Right ventricle myocardium inferior (tissue), 1 donor: ENCODE results near the gene SDCBP2. TPM values are rescaled to one million over a fixed set of nuclear protein-coding genes. Genes with fewer than 3 reads are reported as not detected.

ENCODE experiments used
- ATAC-seq: fragments of 200-7000 bp; cut with Tn5 transposase; one replicate; pipeline ENCODE4 v1.9.1; 2020; ENCODE audit warnings: mild to moderate bottlenecking, moderate library complexity
- DNase-seq: peaks from one replicate; pipeline ENCODE4 v3.0.0; 2021; ENCODE audit errors: missing footprints
- intact Hi-C: fragments of 100-400 bp; cut with DNase I; formaldehyde crosslinking; loops from one replicate; pipeline ENCODE4 v1.11.0; 2022
- total RNA-seq: library from RNA; stranded (reverse); fragmentation: NEBNext Ultra II Directional; extraction: Animal tissue kit (Norgen Biotek cat#: 25700); gene quantifications from one replicate; pipeline ENCODE4 v1.2.1, GENCODE V29; 2021
- donor health status: DM: no; HTN: yes; CAD: no; lungs with severe emphysema.

Gene SDCBP2
- total RNA-seq, 1 donor from 2014 or later = 1.2 TPM

DNA sequence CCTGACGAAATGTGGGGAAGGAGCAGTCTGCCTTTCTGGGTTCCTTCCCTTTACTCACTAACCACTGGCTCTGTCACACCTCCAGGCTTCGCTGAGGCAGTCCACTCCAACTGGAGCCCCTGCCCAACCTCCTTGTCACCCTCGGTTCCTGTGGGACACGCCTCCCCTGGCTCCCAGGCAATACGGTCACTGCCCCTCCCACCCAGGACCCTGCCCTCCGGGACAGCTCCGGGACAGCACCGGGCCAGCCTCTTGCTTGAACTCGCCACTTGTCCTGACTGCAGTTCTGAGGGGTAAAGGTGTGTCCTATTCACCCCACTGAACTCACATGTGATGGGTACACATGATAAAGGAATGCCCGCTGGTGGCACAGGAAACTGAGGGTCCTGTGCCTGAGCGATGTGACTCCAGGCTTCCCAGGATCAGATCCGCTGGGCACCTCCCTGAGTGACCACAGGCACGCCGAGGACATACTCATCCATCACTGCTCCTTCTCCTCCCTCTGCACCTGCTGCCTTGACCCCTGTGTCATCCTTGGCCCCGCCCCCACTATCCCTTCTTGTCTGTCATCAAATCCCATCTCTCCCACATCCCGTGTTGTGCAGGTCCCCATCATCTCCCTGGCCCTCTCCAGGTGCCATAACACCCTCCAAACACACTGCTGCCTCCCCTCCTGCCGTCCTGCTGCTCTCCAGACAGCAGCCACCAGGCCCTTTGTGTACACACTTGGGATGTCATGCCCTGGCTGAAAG lies 7.9 kb downstream of the SDCBP2 start:
- DNase-seq (no peak), ATAC-seq (no peak)
- intact Hi-C loops = no loop called here

DNA sequence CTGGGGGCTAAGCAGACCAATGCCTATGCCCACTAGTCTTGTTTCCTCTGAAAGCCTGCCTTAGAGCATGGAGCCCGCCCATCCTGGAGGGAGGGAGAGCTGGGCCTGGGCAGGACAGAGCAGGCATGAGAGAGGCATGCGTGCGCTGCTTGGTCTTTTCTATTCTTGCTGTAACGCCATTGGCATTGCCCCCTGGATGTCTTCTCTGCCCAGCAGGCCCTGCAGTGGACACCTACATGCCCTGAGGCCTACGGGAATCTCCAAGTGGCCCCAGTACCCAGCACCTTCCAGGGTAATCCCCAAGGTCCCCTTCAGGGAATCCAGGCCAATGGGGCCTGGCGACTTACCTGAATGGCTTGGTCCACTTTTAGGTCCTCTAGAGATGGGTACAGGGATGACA lies 8.9 kb downstream of the SDCBP2 start:
- ATAC-seq (no peak), DNase-seq (no peak)
- intact Hi-C loops = no loop called here

DNA sequence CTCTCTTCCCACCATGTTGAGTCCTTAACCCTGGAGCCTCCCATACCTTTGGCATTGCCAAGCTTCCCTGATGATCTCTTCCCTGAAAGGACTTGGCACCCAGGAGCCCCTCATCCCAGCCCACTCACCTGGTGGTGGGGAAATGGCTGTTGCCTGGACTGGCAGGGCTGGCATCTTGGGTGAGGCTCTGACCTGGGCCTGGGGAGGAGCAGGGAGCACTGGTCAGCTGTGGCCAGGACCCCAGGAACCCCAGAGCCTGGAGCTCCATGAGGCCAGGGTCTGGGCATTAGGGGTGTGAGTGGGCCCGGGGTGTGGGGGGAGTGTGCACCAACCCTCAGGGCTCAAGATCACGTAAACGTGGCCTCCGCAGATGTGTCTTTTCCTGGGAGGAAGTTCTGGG lies 9.5 kb downstream of the SDCBP2 start:
- intact Hi-C loops = no loop called here
- DNase-seq = no peak
- ATAC-seq = no peak

DNA sequence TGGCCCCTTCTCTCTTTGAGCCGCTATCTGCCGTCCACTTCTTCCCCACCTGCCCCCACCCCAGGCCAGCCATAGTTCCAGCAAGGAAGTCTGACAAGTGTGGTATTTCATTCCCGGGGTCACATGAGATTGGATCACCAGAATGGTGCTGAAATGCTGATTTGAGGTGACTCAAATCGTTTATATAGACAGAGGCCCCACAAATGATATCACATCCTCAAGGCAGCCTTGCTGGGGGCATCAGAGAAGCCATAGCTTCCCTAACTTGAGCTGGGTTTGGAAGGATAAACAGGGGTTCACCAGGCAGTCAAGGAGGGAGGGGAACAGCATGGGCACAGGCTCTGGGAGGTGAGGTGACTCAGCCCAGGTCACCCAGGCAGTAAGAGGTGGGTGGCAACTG lies 9.9 kb downstream of the SDCBP2 start:
- intact Hi-C loops = no loop called here
- ATAC-seq = no peak
- DNase-seq = no peak

DNA sequence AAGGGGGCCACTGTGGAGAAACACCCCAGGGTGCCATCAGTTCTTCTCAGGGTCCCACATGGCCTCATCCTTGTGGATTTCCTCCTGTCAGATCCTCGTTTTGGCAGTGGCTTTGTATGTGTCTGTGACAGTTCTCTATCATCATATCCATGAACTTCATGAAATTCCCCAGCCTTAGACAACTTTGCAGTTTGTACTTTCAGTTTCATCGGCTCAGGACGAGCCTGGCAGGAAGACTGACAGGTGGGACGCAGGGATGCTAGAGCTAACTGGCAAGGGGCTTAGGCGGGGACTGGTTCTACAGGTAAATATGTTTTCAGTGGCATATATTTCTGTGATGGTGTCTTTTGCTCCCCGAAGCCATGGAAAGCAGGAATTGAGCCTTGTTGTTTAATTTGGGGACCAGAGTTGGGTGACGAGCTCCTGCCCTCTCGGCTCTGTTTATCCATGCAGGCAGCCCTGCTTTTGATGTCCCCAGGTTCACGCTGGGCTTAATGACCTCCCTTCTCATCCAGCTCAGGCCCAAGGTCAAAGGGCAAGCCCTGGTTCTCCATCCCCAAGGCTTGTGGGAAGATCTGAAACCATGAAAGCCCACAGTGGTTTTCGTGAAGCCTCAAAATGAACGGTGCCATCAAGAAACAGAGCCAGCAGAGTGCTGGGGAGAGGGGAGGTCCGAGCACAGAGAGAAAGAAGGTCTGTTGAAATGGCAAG lies 11.2 kb downstream of the SDCBP2 start:
- intact Hi-C loops = no loop called here
- DNase-seq (no peak), ATAC-seq (no peak)

DNA sequence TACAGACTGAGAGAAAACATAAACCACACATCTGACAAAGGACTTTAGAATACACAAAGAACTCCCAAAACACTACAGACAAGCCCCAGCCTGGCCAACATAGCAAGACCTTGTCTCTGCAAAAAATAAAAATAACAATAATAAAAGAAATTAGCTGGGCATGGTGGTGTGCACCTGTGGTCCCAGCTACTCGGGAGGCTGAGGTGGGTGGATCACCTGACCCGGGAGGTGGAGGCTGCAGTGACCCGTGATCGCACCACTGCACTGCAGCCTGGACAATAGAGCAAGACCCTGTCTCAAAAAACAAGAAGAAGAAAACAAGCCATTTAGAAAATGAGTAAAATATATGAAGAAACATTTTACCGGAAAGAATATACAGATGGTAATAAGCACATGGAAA lies 13.1 kb downstream of the SDCBP2 start:
- no peak for DNase-seq
- intact Hi-C loops = no loop called here
- ATAC-seq = no peak

DNA sequence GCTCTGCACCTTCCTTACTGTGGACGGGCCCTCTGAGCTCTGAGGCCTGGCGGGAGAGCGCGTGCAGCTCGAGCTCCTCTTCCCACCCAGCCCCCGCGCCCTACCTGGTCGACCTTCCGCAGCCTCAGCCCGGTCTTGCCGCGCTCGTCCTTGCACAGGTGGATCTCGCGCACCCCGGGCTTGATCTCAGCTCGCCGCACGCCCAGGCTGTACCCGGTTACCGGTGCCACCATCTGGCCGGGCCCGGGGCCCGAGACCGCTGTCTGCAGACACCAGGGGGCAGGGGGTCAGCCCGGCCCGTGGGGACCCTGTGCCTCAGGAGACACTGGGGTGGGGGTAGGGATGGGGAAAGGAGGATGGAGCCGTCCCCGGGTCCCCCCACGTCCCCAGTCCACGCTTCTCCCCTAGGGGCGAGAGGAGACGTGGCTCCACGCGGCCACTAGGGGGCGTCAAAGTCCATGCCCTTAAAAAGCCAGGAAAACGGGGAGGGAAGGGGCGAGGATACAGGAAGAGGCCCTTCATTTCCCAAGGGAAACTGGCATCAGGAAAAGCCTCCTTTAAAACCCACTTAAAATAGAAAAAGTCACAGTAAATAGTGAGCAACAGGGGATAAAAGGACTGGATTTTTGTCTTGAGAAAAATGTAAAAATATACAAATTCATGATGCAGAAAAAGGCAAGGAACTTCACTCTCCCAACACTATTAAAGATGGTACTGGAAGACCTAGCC lies 15.5 kb downstream of the SDCBP2 start:
- ATAC-seq = peak; percentile 84
- DNase-seq = peak; percentile 90
- intact Hi-C loops = loop anchor here (1.0 kb wide), 1 partner anchor 124 kb away; no protein-coding TSS in a partner anchor

DNA sequence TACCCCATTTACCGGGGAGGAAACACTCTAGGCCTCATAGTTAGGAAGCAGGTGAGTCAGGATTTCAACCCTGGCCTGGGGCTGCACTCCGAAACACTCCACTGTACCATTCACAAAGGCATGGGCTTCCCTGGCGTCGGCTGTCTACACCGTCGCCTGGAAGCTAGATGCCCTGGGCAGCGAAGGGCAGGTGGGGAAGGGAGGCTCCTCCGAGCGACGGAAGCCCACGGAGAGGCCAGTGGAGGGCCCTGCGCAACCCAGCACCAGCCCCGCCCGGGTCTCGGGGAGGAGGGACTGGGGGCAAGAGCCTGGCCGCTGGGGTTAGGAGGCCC lies 16.1 kb downstream of the SDCBP2 start:
- ATAC-seq = peak; percentile 6
- no peak for DNase-seq

DNA sequence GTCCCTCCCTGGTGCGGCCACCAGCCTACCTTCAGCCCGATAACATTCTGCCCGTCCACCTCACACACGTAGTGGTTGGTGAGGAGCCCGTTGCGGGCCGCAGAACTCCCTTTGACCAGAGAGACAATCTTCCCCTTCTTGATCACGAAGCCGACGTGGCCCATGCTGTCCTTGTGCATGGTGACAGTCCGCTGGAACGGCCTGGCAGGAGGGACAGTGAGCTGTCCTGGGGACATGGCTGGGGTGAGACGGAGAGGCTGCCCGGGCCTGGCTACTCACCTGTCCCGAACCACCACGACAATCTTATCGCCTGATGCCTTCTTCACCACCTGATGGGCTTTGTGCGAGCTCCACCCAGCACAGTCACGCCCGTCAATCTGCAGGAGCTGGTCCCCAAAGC lies 16.6 kb downstream of the SDCBP2 start:
- intact Hi-C loops = no loop called here
- ATAC-seq = no peak
- DNase-seq = no peak

More for the DNA sequence above, 16.1 kb downstream of the SDCBP2 start:
- intact Hi-C loops = loop anchor here (1.0 kb wide), 1 partner anchor 124 kb away; no protein-coding TSS in a partner anchor

DNA sequence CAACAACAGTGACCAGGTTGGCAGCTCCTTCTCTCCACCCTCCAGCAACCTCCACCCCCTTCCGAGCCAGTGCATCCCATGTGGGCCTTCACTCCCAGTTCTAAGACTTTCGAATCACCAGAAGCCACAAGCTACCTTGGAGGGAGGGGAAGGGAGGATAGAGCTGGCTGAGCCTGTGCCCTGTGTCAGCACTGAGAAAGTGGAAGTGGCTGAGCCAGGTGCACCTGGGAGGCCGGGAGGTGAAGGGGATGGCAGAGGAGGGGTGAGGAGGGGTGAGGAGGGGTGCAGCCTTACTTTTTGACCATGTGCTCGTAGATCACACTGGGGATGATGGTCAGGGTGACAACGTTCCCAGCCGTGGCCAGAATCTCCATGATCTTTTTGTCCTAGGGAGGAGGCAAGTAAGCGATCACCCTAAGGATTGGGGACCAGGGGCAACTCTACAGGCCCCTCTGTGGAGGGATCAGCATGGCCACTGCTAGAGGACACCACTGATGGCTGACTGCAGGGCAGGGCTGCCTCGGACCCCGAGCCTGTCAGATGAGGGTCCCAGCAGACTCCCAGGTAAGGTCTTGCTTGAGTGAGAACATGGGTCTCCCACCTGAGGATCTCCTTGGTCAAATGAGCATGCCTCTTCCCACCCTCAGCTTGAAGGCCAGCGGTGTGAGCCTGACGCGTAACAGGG lies 18.3 kb downstream of the SDCBP2 start:
- DNase-seq (no peak), ATAC-seq (no peak)
- intact Hi-C loops = no loop called here

DNA sequence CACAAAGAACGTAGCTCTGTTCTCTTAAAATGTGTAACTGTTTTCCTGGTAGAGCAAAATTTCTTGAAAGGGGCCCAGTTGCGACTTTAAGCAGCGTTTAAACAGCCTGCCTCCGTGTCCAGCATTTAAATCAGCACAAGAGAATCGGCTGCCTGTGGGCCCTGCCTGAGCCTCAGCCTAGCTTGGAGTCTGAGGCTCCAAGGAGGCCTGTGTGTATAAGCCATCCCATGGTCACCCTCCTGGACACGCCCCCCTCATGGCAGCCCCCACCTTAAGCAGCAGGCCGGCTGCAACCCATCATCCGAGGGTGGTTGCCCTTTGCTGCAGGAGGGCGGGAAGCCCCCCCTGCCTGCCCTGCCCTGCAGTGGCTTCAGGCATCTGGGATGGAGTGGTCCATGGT lies 18.9 kb downstream of the SDCBP2 start:
- DNase-seq (no peak), ATAC-seq (no peak)
- intact Hi-C loops = no loop called here

DNA sequence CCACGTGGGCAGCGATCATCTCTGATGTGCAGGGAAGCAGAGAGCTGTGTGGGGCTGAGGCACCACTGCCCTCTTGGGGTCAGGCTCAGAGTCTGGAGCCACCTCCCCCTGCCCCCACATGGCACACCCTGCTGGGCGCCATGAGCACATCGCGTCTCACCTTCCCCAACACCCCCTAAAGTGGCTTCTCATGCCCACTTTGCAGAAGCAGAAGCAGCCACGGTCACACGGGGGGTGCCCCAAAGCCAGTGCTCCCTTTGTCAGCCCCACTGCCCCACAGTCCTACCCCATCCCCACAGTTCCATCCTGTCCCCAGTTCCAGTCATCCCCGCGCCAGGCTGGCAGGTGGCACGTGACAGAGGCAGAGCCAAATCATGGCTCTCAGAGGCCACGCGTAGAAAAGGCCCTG lies 19.5 kb downstream of the SDCBP2 start:
- DNase-seq = no peak
- ATAC-seq = no peak
- intact Hi-C loops = no loop called here

DNA sequence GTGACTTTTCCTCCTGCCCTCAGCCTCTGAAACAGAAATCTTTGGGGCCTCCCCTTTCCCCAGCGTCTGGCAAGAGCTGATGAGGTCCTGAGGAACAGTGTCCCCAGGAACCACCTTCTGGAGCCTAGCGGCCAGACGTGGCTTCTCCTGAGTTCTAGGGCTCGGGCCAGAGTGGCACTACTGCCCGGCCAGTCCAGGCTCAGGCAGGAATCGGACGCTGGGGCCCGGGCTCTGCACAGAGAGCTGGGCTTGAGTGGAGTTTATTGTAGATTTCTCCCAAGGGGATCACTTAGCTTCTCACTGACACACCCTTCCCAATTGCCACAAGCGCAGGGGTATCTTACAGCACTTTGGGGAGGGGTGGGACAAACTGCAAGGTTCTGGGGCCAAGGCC lies 20.2 kb downstream of the SDCBP2 start:
- no peak for DNase-seq
- ATAC-seq = no peak
- intact Hi-C loops = no loop called here

DNA sequence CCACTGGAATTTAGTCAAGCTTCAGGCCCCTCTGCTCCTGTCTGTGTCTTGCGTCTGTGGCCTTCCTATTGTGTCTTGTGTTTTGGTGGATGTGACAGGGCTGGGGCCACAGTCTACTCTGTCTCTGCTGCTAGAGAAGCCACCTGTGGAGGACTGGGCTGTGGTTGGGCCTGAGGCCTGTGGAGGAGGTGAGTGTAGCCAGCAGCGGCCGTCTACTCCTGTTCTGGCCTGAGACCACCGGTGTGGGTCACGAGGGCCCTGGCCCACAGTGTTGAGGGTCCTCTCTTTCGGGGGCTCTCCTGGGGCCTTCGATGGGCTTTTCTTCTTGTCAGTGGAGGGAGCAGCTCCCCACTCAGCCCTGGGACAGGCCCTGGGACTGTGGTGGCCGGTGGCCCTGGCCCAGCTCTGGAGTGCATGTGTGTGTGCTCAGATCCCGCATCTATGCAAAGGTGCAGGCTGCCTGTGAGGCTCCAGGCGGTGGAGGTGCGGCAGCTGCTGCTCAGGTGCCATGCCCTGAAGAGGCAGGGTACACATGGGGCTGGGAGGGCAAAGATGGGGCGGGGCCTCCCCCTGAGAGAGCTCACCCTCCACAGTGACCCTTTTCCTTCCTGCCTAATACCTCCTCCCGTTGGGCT lies 20.8 kb downstream of the SDCBP2 start:
- DNase-seq (no peak), ATAC-seq (no peak)
- intact Hi-C loops = no loop called here

DNA sequence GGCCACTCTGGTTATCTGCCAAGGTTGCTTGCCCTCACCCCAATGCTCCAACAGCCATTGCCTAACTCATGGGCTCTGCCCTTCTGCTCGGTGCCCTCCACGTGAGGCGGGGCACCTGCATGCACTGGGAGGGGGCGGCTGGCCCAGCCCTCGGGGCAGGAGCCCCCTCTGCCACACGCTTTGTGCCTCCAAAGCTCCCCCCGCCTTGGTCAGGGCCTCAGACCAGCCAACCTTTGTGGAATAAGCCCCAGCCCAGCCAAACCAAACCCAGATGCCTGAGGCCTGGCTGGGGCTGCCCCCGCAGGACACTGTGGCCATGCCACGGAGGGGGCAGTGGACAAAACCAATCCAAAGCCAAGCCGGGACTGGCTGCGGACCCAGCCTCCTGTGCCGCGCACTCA lies 21.4 kb downstream of the SDCBP2 start:
- ATAC-seq = no peak
- DNase-seq = no peak
- intact Hi-C loops = no loop called here

DNA sequence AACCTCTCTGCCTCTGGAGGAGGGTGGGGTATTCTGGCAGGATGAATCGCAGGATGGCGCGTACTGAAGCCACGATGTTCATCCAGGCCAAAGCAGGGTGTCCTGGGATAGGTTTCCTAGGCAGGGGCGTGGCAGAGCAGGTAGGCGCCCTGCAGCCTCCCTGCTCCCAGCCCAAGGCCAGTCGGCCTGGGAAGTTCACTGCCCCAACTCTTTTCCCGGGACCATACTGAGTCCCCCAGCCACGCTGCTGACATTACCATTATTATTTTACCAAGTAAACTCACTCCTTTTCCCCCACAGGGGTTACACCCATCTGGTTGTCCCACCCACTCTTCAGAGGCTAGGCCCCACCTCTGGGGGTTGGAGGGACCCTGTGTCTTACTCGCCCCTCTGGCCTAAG lies 21.8 kb downstream of the SDCBP2 start:
- no peak for DNase-seq
- intact Hi-C loops = no loop called here
- ATAC-seq = no peak

DNA sequence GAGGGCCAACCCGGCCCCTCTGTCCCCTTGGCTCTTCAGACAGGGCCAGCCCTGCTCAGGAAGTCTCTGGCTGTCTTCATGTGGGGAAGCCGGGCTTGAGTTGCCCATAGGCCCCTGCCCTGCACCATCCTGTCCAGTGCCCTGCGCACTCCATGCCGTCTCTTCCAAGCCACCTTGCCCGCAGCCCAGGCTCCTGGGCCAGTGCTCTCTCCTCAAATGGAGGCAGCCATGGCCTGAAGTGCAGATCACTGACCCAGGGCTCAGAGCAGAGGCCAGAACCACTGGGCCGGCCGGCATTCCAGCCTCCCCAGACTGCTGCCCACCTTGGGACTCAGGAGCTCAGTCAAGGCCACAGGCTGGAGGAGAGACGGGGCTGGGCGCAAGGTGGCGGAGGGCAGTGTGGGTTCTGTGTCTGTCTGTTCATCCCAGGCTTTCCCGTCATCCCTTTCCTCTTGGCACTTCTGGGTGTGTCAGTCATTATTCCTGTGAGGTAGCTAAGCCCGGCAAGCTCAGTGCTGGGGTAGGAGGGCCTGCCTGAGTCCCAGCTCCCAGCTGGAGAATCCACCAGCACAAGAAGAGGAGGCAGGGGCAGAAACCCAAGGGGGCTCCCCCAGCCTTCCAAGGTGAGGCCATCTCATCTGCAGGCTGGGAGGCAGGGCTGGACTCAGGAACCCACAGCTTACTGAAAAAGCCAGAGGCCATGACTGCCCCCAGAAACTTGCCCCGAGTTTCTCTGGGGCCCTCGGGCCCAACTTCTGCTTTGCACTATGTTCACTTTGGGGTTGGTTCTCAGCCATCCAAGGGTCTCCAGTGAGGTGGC lies 22.4 kb downstream of the SDCBP2 start:
- intact Hi-C loops = no loop called here
- DNase-seq = no peak
- ATAC-seq = no peak

DNA sequence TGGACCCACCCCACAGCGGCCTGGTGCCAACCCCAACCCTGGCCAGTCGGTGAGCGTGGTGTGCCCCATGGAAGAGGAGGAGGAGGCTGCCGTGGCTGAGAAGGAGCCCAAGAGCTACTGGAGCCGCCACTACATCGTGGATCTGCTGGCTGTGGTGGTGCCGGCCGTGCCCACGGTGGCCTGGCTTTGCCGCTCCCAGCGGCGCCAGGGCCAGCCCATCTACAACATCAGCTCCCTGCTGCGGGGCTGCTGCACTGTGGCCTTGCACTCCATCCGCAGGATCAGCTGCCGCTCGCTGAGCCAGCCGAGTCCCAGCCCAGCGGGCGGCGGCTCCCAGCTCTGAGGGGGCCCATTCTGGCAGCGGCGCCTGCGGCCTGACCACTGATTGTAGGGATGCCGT lies 23.2 kb downstream of the SDCBP2 start:
- no peak for ATAC-seq
- no peak for DNase-seq
- intact Hi-C loops = no loop called here
